Keratinocyte (primary cell): ENCODE data around the gene HACD1. TPM values are rescaled to one million over a fixed set of nuclear protein-coding genes. Genes with fewer than 3 reads are reported as not detected.

ENCODE experiments used
- DNase-seq: peaks from one replicate; pipeline ENCODE4 v3.0.0-alpha.2; 2011; ENCODE audit warnings: low read depth, missing footprints, low spot score
- FAIRE-seq: peaks from 2 replicates; lab custom pipeline; 2011; peaks lifted over from hg19 to GRCh38; lab: Jason Lieb, UNC
- H2AFZ ChIP-seq: 2 replicates; pipeline ENCODE4 v1.6.0; 2012; ENCODE audit warnings: low read length, control low read depth, inconsistent platforms; ENCODE audit not compliant: control insufficient read depth
- H3K27ac ChIP-seq: 2 replicates; pipeline ENCODE4 v1.5.1; 2011; ENCODE audit warnings: low read length; ENCODE audit not compliant: control insufficient read depth, insufficient read depth
- H3K27me3 ChIP-seq: 3 replicates; pipeline ENCODE4 v1.6.0; 2011; ENCODE audit warnings: low read length; ENCODE audit not compliant: control insufficient read depth, insufficient read depth; ENCODE audit errors: extremely low read depth
- H3K36me3 ChIP-seq, 2 experiments: 2 replicates in 1 of 2; 3 replicates in 1 of 2; pipeline ENCODE4 v1.5.1; 2011; ENCODE audit warnings: low read length in 2 of 2, mild to moderate bottlenecking in 1 of 2; ENCODE audit not compliant: control insufficient read depth in 2 of 2, insufficient read depth in 2 of 2; ENCODE audit errors: extremely low read depth in 1 of 2
- H3K4me1 ChIP-seq: 3 replicates; pipeline ENCODE4 v1.5.1; 2011; ENCODE audit warnings: low read length; ENCODE audit not compliant: control insufficient read depth, insufficient read depth; ENCODE audit errors: extremely low read depth
- H3K4me2 ChIP-seq: 3 replicates; pipeline ENCODE4 v1.6.0; 2011; ENCODE audit warnings: low read depth, low read length; ENCODE audit not compliant: control insufficient read depth, insufficient read depth; ENCODE audit errors: extremely low read depth
- H3K4me3 ChIP-seq, 3 experiments: fragments of 200-600 bp in 1 of 3; sonication (generic) in 1 of 3; 2 replicates in 2 of 3; 3 replicates in 1 of 3; pipeline ENCODE4 v1.5.1; 2011 to 2016; ENCODE audit warnings: low read length in 3 of 3, mild to moderate bottlenecking in 3 of 3, control low read depth in 2 of 3, inconsistent platforms in 1 of 3, low read depth in 1 of 3, mixed read lengths in 1 of 3, mixed run types in 1 of 3, moderate library complexity in 1 of 3; ENCODE audit not compliant: control insufficient read depth in 2 of 3, insufficient read depth in 2 of 3; ENCODE audit errors: extremely low read depth in 1 of 3
- H3K79me2 ChIP-seq: 2 replicates; pipeline ENCODE4 v1.6.0; 2012; ENCODE audit warnings: low read length; ENCODE audit not compliant: control insufficient read depth, insufficient read depth
- H3K9ac ChIP-seq: 3 replicates; pipeline ENCODE4 v1.6.0; 2011; ENCODE audit warnings: low read length; ENCODE audit not compliant: control insufficient read depth, insufficient read depth; ENCODE audit errors: extremely low read depth
- H3K9me1 ChIP-seq: 3 replicates; pipeline ENCODE4 v1.6.0; 2011; ENCODE audit warnings: low read length; ENCODE audit not compliant: control insufficient read depth, insufficient read depth; ENCODE audit errors: extremely low read depth
- H3K9me3 ChIP-seq: 2 replicates; pipeline ENCODE4 v1.5.1; 2012; ENCODE audit warnings: low read depth, low read length; ENCODE audit not compliant: control insufficient read depth
- H4K20me1 ChIP-seq: 3 replicates; pipeline ENCODE4 v1.6.0; 2011; ENCODE audit warnings: low read length; ENCODE audit not compliant: control insufficient read depth, insufficient read depth; ENCODE audit errors: extremely low read depth
- CTCF ChIP-seq, 3 experiments: IDR thresholded peaks in 1 of 3; conservative IDR thresholded peaks in 1 of 3; optimal IDR thresholded peaks in 1 of 3; 2 replicates in 2 of 3; 3 replicates in 1 of 3; pipeline versions ENCODE3 to v1.5.1; 2011; ENCODE audit warnings: low read length in 3 of 3, mild to moderate bottlenecking in 3 of 3, moderate library complexity in 2 of 3, control low read depth in 1 of 3, inconsistent platforms in 1 of 3; ENCODE audit not compliant: insufficient read depth in 2 of 3; ENCODE audit errors: extremely low read depth in 1 of 3
- EZH2 ChIP-seq: IDR thresholded peaks from one replicate; pipeline ENCODE4 v1.6.1; 2012; ENCODE audit warnings: inconsistent platforms, mild to moderate bottlenecking, low read length, moderate library complexity
- dilution Hi-C: fragments of 300-500 bp; cut with MboI; formaldehyde crosslinking; loops from one replicate; pipeline ENCODE4 v1.7.0; 2020; ENCODE audit warnings: low sequenced_read_pairs; ENCODE audit not compliant: extremely low pct_ligation_motif_present
- polyA plus RNA-seq, 5 experiments: library from polyadenylated mRNA; depleted of rRNA in 3 of 5; stranded (reverse) in 3 of 5; stranded (forward) in 1 of 5; unstranded in 1 of 5; fragments of >200 nt; gene quantifications; 1 replicate in 1 of 5; 2 replicates in 3 of 5; 3 replicates in 1 of 5; pipeline versions ENCODE4 v1.2.1 to v1.2.3, GENCODE V29; 2011 to 2012; ENCODE audit warnings: missing spikeins in 2 of 5, low read depth in 1 of 5, low replicate concordance in 1 of 5

HACD1 gene
- polyA plus RNA-seq, 1 donor (not counting 4 experiments of a cell fraction or from before 2014, with no cell fraction given) = 46.3 TPM

- H3K4me3 ChIP-seq = no peak overlapping the region
- FAIRE-seq (no peak), DNase-seq (no peak)
- H3K4me1 ChIP-seq = peaks cover 11% of the 10 kb centered on the region
- no peaks in the 10 kb centered on the region for H3K27me3 ChIP-seq
- dilution Hi-C loops = no loop called here
- TF ChIP-seq CTCF (optimal IDR thresholded peaks at IDR 0.05 in 1 of 3, IDR thresholded peaks at IDR 0.05 in 1 of 3, conservative IDR thresholded peaks at IDR 0.05 in 1 of 3; ENCODE audit: extremely low read depth in 1 of 3, insufficient read depth in 2 of 3, low read length in 3 of 3) = no peak
- TF ChIP-seq EZH2 = no peak
- H3K27ac ChIP-seq = no peak overlapping the region
- H4K20me1 ChIP-seq = no peaks in the 10 kb centered on the region
- no peak overlapping the region for H2AFZ ChIP-seq
- no peaks in the 10 kb centered on the region for H3K9me1 ChIP-seq
- H3K4me2 ChIP-seq = no peak overlapping the region
- no peaks in the 10 kb centered on the region for H3K9me3 ChIP-seq
- H3K79me2 ChIP-seq = no peaks in the 10 kb centered on the region
- H3K36me3 ChIP-seq = peaks cover 0 to 3% of the 10 kb centered on the region in 2 experiments
- H3K9ac ChIP-seq = no peak overlapping the region
Measured at GRCh38 chr10:17609523-17610079, 7.6 kb downstream of the HACD1 start.

DNA sequence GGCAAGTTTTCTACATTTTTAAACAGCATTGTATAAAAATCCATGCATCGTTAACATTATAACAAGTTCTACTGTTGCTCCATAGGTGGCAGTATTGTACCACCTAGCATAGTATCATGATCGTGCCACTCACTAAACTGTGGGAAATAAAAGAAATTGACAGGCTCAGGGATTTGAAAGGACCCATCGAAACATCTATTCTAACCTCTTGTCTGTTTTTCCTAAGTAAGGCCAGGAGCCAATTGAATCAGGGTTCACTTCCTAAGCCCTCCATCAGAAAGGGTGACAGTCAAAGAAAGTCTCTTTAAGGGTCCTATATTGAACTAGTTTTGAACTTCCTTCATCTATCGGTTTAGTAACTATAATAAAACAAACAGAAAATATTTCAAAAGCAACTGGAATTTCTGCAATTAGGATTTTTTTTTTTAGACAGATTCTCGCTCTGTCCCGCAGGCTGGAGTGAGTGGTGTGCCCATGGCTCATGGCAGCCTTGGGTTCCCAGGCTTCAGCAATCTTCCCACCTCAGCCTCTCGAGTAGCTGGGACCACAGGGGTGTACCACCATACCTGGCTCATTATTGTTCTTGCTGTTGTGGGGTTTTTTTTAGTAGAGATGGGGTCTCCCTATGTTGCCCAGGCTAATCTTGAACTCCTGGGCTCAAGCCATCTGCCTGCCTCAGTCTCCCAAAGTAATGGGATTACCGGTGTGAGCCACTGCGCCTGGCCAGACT lies 9.4 kb downstream of the HACD1 start:
- dilution Hi-C loops = no loop called here
- Histone ChIP-seq H4K20me1 (no peaks in the 10 kb centered on the region), H3K36me3 (peaks cover 0 to 3% of the 10 kb centered on the region in 2 experiments), H3K27ac (no peak overlapping the region), H3K4me2 (no peak overlapping the region), H3K9me1 (no peaks in the 10 kb centered on the region), H3K9ac (no peak overlapping the region), H3K4me3 (no peak overlapping the region), H3K9me3 (no peaks in the 10 kb centered on the region), H3K79me2 (no peaks in the 10 kb centered on the region), H3K4me1 (no peaks in the 10 kb centered on the region), H2AFZ (no peak overlapping the region), H3K27me3 (no peaks in the 10 kb centered on the region)
- TF ChIP-seq CTCF (optimal IDR thresholded peaks at IDR 0.05 in 1 of 3, IDR thresholded peaks at IDR 0.05 in 1 of 3, conservative IDR thresholded peaks at IDR 0.05 in 1 of 3; ENCODE audit: extremely low read depth in 1 of 3, insufficient read depth in 2 of 3, low read length in 3 of 3) = peak; percentile 8 to 70 (median 69)
- no peak for TF ChIP-seq EZH2
- DNase-seq (no peak), FAIRE-seq (peak; percentile 80)
